Dendritic cell treated with granulocyte-macrophage colony-stimulating factor and Interleukin-4, amounts not matched to agents 40 ng/mL and 50 ng/mL, for 4 days (primary cell): ENCODE measurements around the gene YWHAH.
"Not testable (repeated sequence)": the region's sequence is repeated elsewhere in the genome, so short reads cannot be mapped to it uniquely, and the experiment has no call there.

ENCODE experiments used
- H3K27ac Mint-ChIP-seq: one replicate; pipeline ENCODE4 v1.8.0; 2022; ENCODE audit warnings: mild to moderate bottlenecking, mixed read lengths
- H3K27me3 Mint-ChIP-seq: one replicate; pipeline ENCODE4 v1.8.0; 2022; ENCODE audit warnings: mild to moderate bottlenecking, mixed read lengths
- H3K36me3 Mint-ChIP-seq: one replicate; pipeline ENCODE4 v1.8.0; 2022; ENCODE audit warnings: low read depth, mixed read lengths
- H3K4me1 Mint-ChIP-seq: one replicate; pipeline ENCODE4 v1.8.0; 2022; ENCODE audit warnings: low read depth, mixed read lengths
- H3K4me3 Mint-ChIP-seq: one replicate; pipeline ENCODE4 v1.8.0; 2022; ENCODE audit warnings: mild to moderate bottlenecking, moderate library complexity, mixed read lengths
- H3K9me3 Mint-ChIP-seq: one replicate; pipeline ENCODE4 v1.8.0; 2022; ENCODE audit warnings: mixed read lengths
- intact Hi-C: fragments of 100-400 bp; cut with micrococcal nuclease; formaldehyde crosslinking; loops from one replicate; pipeline ENCODE4 v1.15.0; 2022

YWHAH gene

DNA sequence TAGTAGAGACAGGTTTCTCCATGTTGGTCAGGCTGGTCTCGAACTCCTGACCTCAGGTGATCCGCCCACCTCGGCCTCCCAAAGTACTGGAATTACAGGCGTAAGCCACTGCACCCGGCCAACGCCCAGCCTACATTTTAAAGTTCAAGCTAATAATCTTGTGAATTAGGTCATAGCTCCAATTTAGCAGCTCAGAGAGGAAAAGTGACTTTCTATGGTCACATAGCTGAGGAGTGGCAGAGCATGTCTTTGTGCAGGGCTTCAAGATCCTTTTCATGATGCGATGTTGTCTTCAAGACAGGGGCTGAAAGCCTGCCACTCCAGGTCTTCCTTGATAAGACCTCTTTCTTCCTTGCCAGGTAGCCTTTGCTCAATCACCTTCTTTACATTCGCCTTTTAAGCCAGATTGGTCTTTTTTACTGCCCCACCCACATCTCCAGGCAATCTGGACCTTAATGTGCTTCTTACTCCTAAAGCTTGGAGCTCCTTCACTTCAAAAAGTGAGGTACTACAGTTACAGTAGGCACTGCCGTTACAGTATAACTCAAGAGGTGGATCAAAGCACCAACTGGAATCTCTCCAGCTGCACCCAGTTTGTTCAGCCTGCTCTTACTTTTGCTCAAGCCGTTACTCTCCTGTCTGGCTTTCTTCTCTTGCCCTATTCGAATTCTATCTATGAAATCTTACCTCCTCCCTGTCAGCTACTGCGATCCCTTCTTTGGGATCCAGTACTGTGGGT lies 18.2 kb downstream of the YWHAH start:
- Mint-ChIP-seq H3K36me3 (peaks cover 17% of the 10 kb centered on the region), H3K9me3 (no peaks in the 10 kb centered on the region), H3K4me3 (no peak overlapping the region), H3K4me1 (no peaks in the 10 kb centered on the region), H3K27me3 (no peaks in the 10 kb centered on the region), H3K27ac (no peak overlapping the region)
- intact Hi-C loops: no loop called here

DNA sequence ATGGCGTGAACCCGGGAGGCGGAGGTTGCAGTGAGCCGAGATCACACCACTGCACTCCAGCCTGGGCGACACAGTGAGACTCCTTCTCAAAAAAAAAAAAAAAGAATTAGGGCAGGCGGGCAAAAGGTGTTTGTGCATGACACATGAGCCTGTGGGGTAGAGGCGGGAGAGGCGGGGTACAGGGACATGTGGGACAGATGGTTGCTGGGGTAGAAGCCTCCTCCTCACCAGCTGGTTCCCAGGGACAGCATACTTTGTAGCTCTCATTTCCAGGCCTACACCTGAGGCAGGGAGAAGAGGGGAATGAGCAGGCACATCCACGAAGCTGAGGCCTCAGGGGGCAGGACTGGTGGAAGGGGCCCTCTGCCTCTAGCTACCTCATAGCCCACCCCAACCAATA lies 23.7 kb downstream of the YWHAH start:
- Mint-ChIP-seq H3K4me1 (peaks cover 14% of the 10 kb centered on the region), H3K27ac (no peak overlapping the region), H3K27me3 (peaks cover 27% of the 10 kb centered on the region), H3K9me3 (no peaks in the 10 kb centered on the region), H3K4me3 (no peak overlapping the region), H3K36me3 (no peaks in the 10 kb centered on the region)
- intact Hi-C loops: no loop called here

DNA sequence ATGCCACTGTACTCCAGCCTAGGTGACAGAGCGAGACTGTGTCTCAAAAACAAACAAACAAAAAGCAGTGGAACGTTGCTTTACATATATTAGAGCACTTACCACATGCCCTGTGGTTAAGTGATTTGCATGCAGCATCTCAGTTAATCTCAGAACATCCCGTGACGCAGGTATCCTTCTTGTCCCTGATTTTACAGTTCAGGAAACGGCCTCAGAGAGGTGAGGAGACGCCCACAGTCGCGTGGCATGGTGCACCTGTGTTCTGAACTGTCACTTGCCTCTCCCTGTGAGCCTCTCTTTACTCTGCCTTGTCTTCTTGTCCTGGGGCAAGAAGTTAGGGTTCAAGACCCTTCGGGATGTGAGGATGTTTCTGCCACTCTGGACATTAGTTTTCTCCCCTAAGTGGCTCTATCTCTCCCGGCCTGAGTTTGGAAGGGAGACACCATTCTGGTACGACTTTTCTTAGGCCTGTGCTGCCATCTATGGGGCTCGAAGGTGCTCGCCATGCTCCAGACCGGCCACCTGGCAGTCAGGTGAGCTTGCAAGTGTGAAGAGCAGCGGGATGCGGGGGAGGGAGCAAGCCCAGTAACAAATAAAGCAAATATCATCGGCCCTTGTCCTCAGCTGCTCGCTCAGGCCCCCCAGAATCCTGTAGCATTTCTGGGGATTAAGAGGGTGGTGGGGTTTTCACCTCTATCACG lies 25.6 kb downstream of the YWHAH start:
- H3K36me3 Mint-ChIP-seq: no peaks in the 10 kb centered on the region
- H3K4me3 Mint-ChIP-seq: peak overlapping the region; percentile 71
- no peaks in the 10 kb centered on the region for H3K9me3 Mint-ChIP-seq
- intact Hi-C loops: loop anchor here (10.0 kb wide), 1 partner anchor 505 kb away; the partner anchor contains the start of gene FBXO7
- H3K27me3 Mint-ChIP-seq: peaks cover 29% of the 10 kb centered on the region
- peaks cover 14% of the 10 kb centered on the region for H3K4me1 Mint-ChIP-seq
- H3K27ac Mint-ChIP-seq: no peak overlapping the region

DNA sequence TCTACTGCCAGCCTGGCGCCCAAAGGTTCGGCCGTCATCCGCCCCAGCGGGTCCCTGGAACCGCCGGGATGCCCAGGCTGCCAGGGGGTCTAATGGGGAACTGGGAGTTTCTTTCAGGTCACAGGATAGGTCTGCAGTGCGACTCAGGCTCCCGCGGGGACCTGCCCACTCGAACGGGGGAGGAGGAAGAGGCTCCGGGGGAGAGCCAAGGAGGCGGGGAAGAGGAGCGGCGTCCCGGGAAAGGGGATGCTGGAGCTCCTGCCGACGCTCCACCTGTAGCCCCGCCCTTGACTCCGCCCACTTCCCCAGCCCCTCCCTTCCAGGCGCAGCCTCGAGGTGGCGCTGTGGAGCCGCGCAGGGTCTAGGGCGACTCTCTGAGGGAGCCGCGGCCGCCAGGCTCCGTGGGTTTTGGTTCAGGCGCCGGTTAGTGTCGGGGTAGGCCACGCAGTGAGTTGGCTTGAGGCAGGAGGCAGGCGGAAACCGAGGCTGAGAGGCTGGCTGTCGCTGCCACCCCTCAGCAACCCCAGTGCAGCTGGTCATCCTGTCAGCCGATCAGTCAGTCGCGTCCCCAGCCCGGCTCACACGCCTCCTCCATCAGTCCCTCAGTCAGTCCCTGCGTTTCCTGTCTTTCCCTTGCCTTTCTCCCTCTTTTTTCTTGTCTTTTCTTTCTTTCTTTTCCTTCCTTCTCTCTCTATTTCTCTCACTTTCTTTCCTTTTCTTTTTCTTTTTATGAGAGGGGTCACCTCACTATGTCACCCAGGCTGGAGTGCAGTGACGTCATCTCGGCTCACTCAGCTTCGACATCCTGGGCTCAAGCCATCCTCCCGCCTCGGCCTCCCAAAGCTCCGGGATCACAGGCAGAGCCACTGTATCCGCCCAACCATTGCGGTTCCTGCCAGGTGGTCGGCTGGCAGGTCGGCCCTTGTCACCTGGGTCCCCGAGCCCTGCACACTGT lies 26.4 kb downstream of the YWHAH start:
- Mint-ChIP-seq H3K9me3 (no peaks in the 10 kb centered on the region), H3K36me3 (no peaks in the 10 kb centered on the region), H3K4me3 (peak overlapping the region; percentile 71), H3K27me3 (peaks cover 29% of the 10 kb centered on the region), H3K27ac (peak overlapping the region; percentile 42), H3K4me1 (peaks cover 14% of the 10 kb centered on the region)
- intact Hi-C loops: loop anchor here (10.0 kb wide), 1 partner anchor 504 kb away; the partner anchor contains the start of gene FBXO7

DNA sequence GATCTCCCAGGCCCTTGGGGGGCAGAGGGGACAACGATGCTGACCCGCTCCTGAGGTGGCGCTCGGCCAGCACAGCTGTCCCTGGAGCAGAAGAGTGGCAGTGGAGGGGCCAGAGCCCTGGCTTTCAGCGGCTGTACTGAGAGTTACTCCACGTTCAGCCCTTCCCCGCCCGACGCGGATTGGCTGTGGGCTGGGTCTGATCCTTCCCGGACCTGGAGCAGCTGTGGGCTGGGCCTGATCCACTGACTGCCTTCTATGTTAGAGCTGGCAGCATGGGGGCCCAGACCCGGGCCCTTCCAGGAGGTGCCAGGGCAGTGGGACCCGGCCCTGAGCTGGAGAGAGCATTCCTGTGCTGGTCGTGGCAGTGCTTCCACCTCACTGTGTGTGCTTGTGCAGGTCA lies 27.8 kb downstream of the YWHAH start:
- H3K27ac Mint-ChIP-seq: no peak overlapping the region
- intact Hi-C loops: loop anchor here (10.0 kb wide), 1 partner anchor 503 kb away; the partner anchor contains the start of gene FBXO7
- H3K9me3 Mint-ChIP-seq: no peaks in the 10 kb centered on the region
- peaks cover 14% of the 10 kb centered on the region for H3K4me1 Mint-ChIP-seq
- H3K4me3 Mint-ChIP-seq: no peak overlapping the region
- H3K36me3 Mint-ChIP-seq: no peaks in the 10 kb centered on the region
- H3K27me3 Mint-ChIP-seq: peaks cover 32% of the 10 kb centered on the region

DNA sequence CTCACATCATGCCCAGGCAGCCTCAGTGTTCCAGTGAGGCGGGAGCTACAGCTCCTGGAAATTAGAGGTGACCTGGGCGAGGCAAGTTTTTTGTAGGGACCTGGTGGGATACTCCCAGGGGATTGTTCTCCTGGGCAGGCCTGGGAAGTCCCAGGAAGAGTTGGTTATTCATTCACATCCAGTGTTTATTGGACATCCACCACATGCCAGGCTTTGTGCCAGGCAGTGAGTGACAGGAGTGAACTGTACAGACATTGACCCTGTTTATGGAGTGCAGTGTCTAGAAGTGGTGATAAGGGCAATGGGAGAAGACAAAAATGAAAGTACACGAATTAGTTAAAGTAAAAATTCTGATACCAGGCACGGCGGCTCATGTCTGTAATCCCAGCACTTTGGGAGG lies 29.4 kb downstream of the YWHAH start:
- no peaks in the 10 kb centered on the region for H3K36me3 Mint-ChIP-seq
- no peak overlapping the region for H3K4me3 Mint-ChIP-seq
- intact Hi-C loops: loop anchor here (10.0 kb wide), 1 partner anchor 501 kb away; the partner anchor contains the start of gene FBXO7
- no peak overlapping the region for H3K27ac Mint-ChIP-seq
- peaks cover 40% of the 10 kb centered on the region for H3K27me3 Mint-ChIP-seq
- H3K4me1 Mint-ChIP-seq: peaks cover 14% of the 10 kb centered on the region
- H3K9me3 Mint-ChIP-seq: no peaks in the 10 kb centered on the region

DNA sequence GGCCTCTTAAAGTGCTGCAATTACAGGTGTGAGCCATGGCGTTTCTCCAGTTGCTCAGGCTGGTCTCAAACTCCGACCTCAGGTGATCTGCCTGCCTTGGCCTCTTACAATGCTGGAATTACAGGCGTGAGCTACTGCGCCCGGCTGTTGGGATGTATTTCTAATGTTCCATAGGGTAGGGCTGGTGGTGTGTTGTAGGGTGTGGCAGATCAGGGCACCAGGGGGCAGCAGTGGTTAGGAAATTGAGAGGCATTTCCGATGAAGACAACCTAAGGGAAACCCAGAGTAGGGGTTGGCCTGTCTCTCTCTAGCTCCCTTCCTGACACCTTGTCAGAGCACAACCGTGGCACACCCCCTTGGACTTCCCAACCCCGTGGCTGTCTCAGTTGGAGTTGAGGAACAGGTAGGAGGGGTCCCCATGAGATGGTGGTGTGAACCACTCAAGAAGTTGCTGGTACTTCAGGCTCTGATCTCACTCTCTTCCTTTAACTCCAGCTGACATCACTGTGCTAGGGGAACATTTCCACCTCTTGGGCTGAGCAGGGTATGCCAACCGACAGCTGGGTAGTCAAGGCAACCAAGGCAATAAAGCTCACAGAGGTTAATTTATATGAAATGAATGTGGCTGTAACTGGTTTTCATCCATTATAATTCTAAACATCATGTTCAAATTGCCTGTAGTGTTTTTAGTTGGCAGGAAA lies 33.0 kb downstream of the YWHAH start:
- H3K9me3 Mint-ChIP-seq: no peaks in the 10 kb centered on the region
- H3K4me3 Mint-ChIP-seq: no peak overlapping the region
- peaks cover 14% of the 10 kb centered on the region for H3K27me3 Mint-ChIP-seq
- intact Hi-C loops: loop anchor here (1.0 to 10.0 kb wide), 3 partner anchors 104 to 498 kb away; partner anchors contain the start of gene FBXO7
- H3K27ac Mint-ChIP-seq: no peak overlapping the region
- no peaks in the 10 kb centered on the region for H3K36me3 Mint-ChIP-seq
- no peaks in the 10 kb centered on the region for H3K4me1 Mint-ChIP-seq

DNA sequence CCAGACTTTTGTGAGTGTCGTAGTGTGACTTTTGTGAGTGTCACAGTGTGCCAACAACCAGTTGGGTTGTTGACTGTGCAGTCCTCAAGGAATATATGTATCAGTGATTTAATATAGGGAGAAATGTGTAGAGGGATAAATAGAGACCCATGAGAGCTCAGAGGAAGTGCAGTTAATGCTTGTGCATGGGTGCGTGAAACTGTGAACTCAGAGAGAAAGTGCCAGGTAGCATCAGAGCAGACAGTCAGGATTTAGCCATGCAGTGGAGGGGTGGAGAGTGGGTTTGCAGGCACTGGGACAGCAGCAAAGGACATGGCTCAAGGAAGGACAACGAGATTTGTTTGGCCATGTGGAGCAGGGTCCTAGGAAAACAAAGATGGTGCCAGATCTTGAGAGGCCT lies 33.6 kb downstream of the YWHAH start:
- H3K27ac Mint-ChIP-seq: no peak overlapping the region
- intact Hi-C loops: loop anchor here (1.0 to 10.0 kb wide), 3 partner anchors 103 to 497 kb away; partner anchors contain the start of gene FBXO7
- no peaks in the 10 kb centered on the region for H3K4me1 Mint-ChIP-seq
- H3K36me3 Mint-ChIP-seq: no peaks in the 10 kb centered on the region
- H3K4me3 Mint-ChIP-seq: no peak overlapping the region
- H3K27me3 Mint-ChIP-seq: peaks cover 14% of the 10 kb centered on the region
- no peaks in the 10 kb centered on the region for H3K9me3 Mint-ChIP-seq

DNA sequence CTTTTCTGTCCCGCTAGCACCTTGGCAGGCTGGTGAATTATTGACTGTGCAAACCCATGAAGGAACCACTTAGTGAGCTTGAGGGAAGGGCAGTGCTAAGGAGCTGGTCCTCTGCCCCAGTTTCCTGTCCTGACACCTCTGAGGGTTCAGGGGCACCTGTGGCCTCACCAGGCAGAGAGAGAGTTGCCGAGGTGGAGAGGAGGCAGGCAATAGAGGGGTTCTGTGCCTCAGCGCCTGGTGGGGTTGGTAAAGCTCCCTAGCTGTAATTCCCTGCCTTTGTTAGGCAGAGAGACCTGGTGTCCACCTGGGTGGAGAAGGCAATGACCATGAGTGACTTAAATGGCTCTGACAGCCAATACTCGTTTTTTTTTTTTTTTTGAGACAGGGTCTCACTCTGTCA lies 36.3 kb downstream of the YWHAH start:
- Mint-ChIP-seq H3K27ac (no peak overlapping the region), H3K4me1 (no peaks in the 10 kb centered on the region), H3K36me3 (no peaks in the 10 kb centered on the region), H3K27me3 (peaks cover 14% of the 10 kb centered on the region), H3K9me3 (no peaks in the 10 kb centered on the region), H3K4me3 (no peak overlapping the region)
- intact Hi-C loops: no loop called here

DNA sequence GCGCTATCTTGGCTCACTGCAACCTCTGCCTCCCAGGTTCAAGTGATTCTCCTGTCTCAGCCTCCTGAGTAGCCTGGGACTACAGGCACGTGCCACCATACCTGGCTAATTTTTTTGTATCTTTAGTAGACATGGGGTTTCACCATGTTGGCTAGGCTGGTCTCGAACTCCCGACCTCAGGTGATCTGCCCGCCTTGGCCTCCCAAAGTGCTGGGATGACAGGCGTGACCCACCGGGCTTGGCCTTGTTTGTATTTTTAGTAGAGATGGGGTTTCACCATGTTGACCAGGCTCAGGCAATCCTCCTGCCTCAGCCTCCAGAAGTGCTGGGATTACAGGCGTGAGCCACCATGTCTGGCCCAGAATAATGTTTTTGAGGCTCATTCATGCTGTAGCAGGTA lies 37.6 kb downstream of the YWHAH start:
- intact Hi-C loops, H3K27ac Mint-ChIP-seq, H3K4me1 Mint-ChIP-seq, H3K4me3 Mint-ChIP-seq, H3K36me3 Mint-ChIP-seq, H3K9me3 Mint-ChIP-seq: not testable (repeated sequence)
- peaks cover 13% of the 10 kb centered on the region for H3K27me3 Mint-ChIP-seq

DNA sequence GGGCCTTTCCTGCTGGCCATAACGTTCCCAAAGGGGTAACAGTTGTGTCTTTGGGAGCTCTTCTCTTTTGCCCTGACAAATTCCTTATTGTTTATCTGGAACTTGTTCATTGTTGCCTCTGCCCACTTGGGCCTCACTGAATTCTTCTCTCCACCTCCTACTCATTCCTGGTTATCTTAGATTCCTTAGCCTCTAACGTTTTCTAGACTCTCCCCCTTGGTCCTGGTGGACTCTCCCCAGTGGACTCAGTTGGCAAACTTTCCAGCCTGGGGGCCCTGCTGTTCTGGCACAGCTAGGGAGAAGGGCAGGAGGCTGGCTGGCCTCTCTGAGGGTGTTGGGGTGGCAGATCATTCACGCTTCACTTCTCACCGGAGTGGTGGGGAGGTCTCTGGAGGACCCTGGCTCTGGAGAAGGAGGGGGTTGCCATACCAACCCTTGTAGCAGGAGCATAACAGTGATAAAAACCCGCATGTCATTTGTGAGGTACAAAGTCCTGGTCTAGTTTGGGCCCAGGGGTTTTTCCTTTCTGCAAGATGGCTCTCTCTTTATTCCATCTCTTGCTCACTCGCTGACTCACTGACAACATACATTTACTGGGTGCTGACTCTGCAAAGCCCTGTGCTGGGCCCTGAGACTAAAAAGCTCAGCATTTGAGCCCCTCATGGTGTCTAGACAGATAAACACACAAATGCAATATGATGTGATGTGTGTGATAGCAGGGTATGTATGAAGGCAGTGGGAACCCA lies 39.7 kb downstream of the YWHAH start:
- Mint-ChIP-seq H3K36me3 (no peaks in the 10 kb centered on the region), H3K4me1 (peaks cover 5% of the 10 kb centered on the region), H3K27me3 (peaks cover 4% of the 10 kb centered on the region), H3K27ac (no peak overlapping the region), H3K9me3 (no peaks in the 10 kb centered on the region), H3K4me3 (no peak overlapping the region)
- intact Hi-C loops: no loop called here

DNA sequence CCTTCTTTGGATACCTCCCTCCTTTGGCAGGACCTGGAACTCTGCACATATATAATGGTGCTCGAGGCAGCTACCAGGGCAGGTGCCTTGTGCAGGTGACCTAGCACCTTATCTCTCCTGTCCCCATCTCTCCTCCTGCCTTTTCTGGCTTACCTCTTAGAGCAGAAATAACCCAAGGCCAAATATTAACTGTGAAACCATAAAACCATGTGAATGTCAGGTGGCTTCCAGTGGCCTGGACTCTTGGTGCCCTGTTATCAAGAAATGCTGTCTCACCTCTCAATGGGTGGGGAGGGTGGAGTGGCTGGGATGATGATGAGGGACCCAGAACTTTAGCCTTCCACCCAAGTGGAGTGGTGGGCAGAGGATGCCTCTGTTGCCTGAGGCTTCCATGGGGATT lies 42.9 kb downstream of the YWHAH start:
- Mint-ChIP-seq H3K27me3 (peaks cover 17% of the 10 kb centered on the region), H3K9me3 (no peaks in the 10 kb centered on the region), H3K27ac (no peak overlapping the region), H3K4me3 (no peak overlapping the region), H3K36me3 (no peaks in the 10 kb centered on the region), H3K4me1 (peaks cover 5% of the 10 kb centered on the region)
- intact Hi-C loops: no loop called here
